ENCODE data around the gene RRP8. TPM values are rescaled to one million over a fixed set of nuclear protein-coding genes. Genes with fewer than 3 reads are reported as not detected.

The RRP8 gene
- polyA plus RNA-seq, 1 donor: 21.2 TPM

- DNase-seq: peak; percentile 72
These were observed 14.9 kb upstream of the RRP8 start for GRCh38 chr11:6618117-6619003.

- no peak for DNase-seq
These were observed 13.9 kb upstream of the RRP8 start for GRCh38 chr11:6617315-6617781.

- DNase-seq: no peak
These were observed 13.3 kb upstream of the RRP8 start for GRCh38 chr11:6616596-6617250.

- DNase-seq: no peak
These were observed 12.6 kb upstream of the RRP8 start for GRCh38 chr11:6615882-6616585.

- DNase-seq: no peak
These were observed 11.6 kb upstream of the RRP8 start for GRCh38 chr11:6615046-6615445.

GRCh38 chr11:6614446-6614845, 11.0 kb upstream of the RRP8 start:
- DNase-seq: no peak

GRCh38 chr11:6613496-6613895, 10.1 kb upstream of the RRP8 start:
- no peak for DNase-seq

- DNase-seq: peak; percentile 92
These were observed 9.0 kb upstream of the RRP8 start, which contains the start of gene TAF10 for GRCh38 chr11:6612213-6613041. Gene TAF10 (minus strand): TSS chr11:6612216. CDS start chr11:6612189, 27 bp downstream.

GRCh38 chr11:6611963-6612212, 8.5 kb upstream of the RRP8 start:
- no peak for DNase-seq

- DNase-seq: no peak
These were observed 7.9 kb upstream of the RRP8 start for GRCh38 chr11:6611092-6611962.

GRCh38 chr11:6610591-6610990, 7.2 kb upstream of the RRP8 start:
- no peak for DNase-seq

- DNase-seq: no peak
These were observed 6.1 kb upstream of the RRP8 start for GRCh38 chr11:6609502-6610015.

- no peak for DNase-seq
These were observed 5.5 kb upstream of the RRP8 start for GRCh38 chr11:6608726-6609501.

GRCh38 chr11:6608011-6608410, 4.6 kb upstream of the RRP8 start:
- no peak for DNase-seq

- no peak for DNase-seq
These were observed 3.9 kb upstream of the RRP8 start for GRCh38 chr11:6607190-6607795.

GRCh38 chr11:6606471-6607189, 3.2 kb upstream of the RRP8 start:
- peak; percentile 94 for DNase-seq

- DNase-seq: no peak
These were observed 1.4 kb upstream of the RRP8 start for GRCh38 chr11:6604790-6605189.

GRCh38 chr11:6604081-6604626, 738 bp upstream of the RRP8 start:
- peak; percentile 72 for DNase-seq
